NCI-H2107 (cell line): ENCODE data around the gene SAMD13.
A peak's percentile ranks its signal among the peaks of the same experiment; 100 is the strongest.
"Not testable (repeated sequence)": the region's sequence is repeated elsewhere in the genome, so short reads cannot be mapped to it uniquely, and the experiment has no call there.

Source experiments
- DNase-seq: peaks from one replicate; lab custom pipeline; 2025; lab: John Stamatoyannopoulos, UW

Gene SAMD13

GRCh38 chr1:84286071-84286470 is 15.4 kb upstream of the SAMD13 start:
- no peak for DNase-seq

- DNase-seq = not testable (repeated sequence)
Measured at GRCh38 chr1:84287389-84287788, 14.1 kb upstream of the SAMD13 start.

GRCh38 chr1:84289169-84289785 is 12.2 kb upstream of the SAMD13 start:
- no peak for DNase-seq

GRCh38 chr1:84291882-84292655 is 9.4 kb upstream of the SAMD13 start:
- no peak for DNase-seq

- DNase-seq = no peak
Measured at GRCh38 chr1:84293766-84294165, 7.7 kb upstream of the SAMD13 start.

- no peak for DNase-seq
Measured at GRCh38 chr1:84294751-84295150, 6.8 kb upstream of the SAMD13 start.

- no peak for DNase-seq
Measured at GRCh38 chr1:84297546-84298244, 3.8 kb upstream of the SAMD13 start.

GRCh38 chr1:84298328-84298683 is 3.2 kb upstream of the SAMD13 start:
- DNase-seq = peak; percentile 37

- DNase-seq = peak; percentile 8
Measured at GRCh38 chr1:84298684-84299535, 2.6 kb upstream of the SAMD13 start.

GRCh38 chr1:84299536-84300170 is 1.9 kb upstream of the SAMD13 start:
- no peak for DNase-seq

GRCh38 chr1:84300501-84300900 is 1.0 kb upstream of the SAMD13 start:
- DNase-seq = no peak

- DNase-seq = no peak
Measured at GRCh38 chr1:84301785-84302385, 377 bp downstream of the SAMD13 start.

GRCh38 chr1:84303314-84303830 is 1.9 kb downstream of the SAMD13 start:
- DNase-seq = no peak

- DNase-seq = no peak
Measured at GRCh38 chr1:84307398-84307797, 5.9 kb downstream of the SAMD13 start.

GRCh38 chr1:84311296-84311695 is 9.8 kb downstream of the SAMD13 start:
- no peak for DNase-seq

GRCh38 chr1:84319662-84320061 is 18.2 kb downstream of the SAMD13 start:
- no peak for DNase-seq

- no peak for DNase-seq
Measured at GRCh38 chr1:84327830-84328229, 26.3 kb downstream of the SAMD13 start.

- no peak for DNase-seq
Measured at GRCh38 chr1:84330125-84330984, 28.8 kb downstream of the SAMD13 start.

- DNase-seq = no peak
Measured at GRCh38 chr1:84339503-84339902, 38.0 kb downstream of the SAMD13 start.

- DNase-seq = no peak
Measured at GRCh38 chr1:84344286-84344685, 42.8 kb downstream of the SAMD13 start.
